BJ (cell line): ENCODE data around the gene DLG1. TPM values are rescaled to one million over a fixed set of nuclear protein-coding genes. Genes with fewer than 3 reads are reported as not detected.
"Not testable (repeated sequence)": the region's sequence is repeated elsewhere in the genome, so short reads cannot be mapped to it uniquely, and the experiment has no call there.

ENCODE experiments used
- CTCF ChIA-PET: fragments of 350-600 bp; formaldehyde crosslinking; extraction: SDS; loops from one replicate; lab custom pipeline; 2021; ENCODE audit warnings: antibody characterized with exemption, inconsistent platforms; lab: Yijun Ruan, JAX
- POLR2A ChIA-PET: fragments of 300-600 bp; sonication (Branson Sonifier 250); formaldehyde crosslinking; extraction: SDS; loops from one replicate; lab custom pipeline; 2021; ENCODE audit warnings: antibody characterized with exemption; lab: Charles Lee
- DNase-seq: peaks from one replicate; pipeline ENCODE4 v3.0.0-alpha.2; 2011; ENCODE audit warnings: low read depth
- H3K27me3 ChIP-seq: 2 replicates; pipeline ENCODE4 v1.6.0; 2011; ENCODE audit warnings: low read length; ENCODE audit not compliant: control insufficient read depth, insufficient read depth
- H3K36me3 ChIP-seq: 2 replicates; pipeline ENCODE4 v1.5.1; 2011; ENCODE audit warnings: low read length; ENCODE audit not compliant: control insufficient read depth, insufficient read depth
- H3K4me3 ChIP-seq: 2 replicates; pipeline ENCODE4 v1.5.1; 2011; ENCODE audit warnings: low read depth, mild to moderate bottlenecking, control low read depth, low read length
- CTCF ChIP-seq: IDR thresholded peaks from 2 replicates; pipeline ENCODE4 v1.5.1; 2011; ENCODE audit warnings: low read depth, mild to moderate bottlenecking, control low read depth, inconsistent platforms, low read length, moderate library complexity; ENCODE audit not compliant: insufficient read depth
- polyA plus RNA-seq: library from polyadenylated mRNA; depleted of rRNA; stranded (reverse); fragments of >200 nt; gene quantifications from 2 replicates; pipeline ENCODE4 v1.2.3, GENCODE V29; 2011

Gene DLG1
- polyA plus RNA-seq, 1 experiment = 40.4 TPM

- no peak for TF ChIP-seq CTCF
- Histone ChIP-seq H3K4me3 (no peak overlapping the region), H3K36me3 (no peaks in the 10 kb centered on the region), H3K27me3 (no peaks in the 10 kb centered on the region)
- ChIA-PET POLR2A (no interaction called here), CTCF (no interaction called here)
- DNase-seq = no peak
These were observed 86.1 kb downstream of the DLG1 start for GRCh38 chr3:197212290-197212689.

GRCh38 chr3:197211698-197212097 is 86.7 kb downstream of the DLG1 start:
- H3K36me3 ChIP-seq, H3K27me3 ChIP-seq, H3K4me3 ChIP-seq, POLR2A ChIA-PET, CTCF ChIA-PET, DNase-seq: not testable (repeated sequence)

- no peak for TF ChIP-seq CTCF
- ChIA-PET POLR2A (no interaction called here), CTCF (interaction anchor here (1.2 to 1.8 kb wide), 3 partner anchors 15 to 239 kb away, joined by 3 to 5 read pairs (median 3); no protein-coding TSS in a partner anchor)
- no peak overlapping the region for H3K4me3 ChIP-seq
- H3K27me3 ChIP-seq = no peaks in the 10 kb centered on the region
- no peak for DNase-seq
- no peaks in the 10 kb centered on the region for H3K36me3 ChIP-seq
These were observed 88.8 kb downstream of the DLG1 start for GRCh38 chr3:197209366-197210260.

DNA sequence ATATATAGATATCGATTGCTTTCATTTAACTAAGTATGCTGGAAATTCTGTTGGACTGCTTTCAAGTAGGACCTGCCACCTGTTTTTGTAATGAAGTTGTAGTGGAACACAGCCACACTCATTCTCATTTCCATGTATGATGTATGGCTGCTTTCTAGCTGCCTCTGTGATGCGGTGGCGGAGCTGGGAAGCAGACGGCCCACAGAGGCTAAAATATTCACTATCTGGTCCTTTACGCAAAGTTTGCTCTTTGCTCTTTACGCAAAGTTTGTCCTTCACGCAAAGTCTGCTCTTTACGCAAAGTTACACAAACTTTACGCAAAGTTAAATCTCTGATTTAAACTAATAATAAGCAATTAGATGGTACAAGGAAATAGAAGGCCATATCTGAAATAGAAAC is 91.5 kb downstream of the DLG1 start:
- Histone ChIP-seq H3K4me3 (no peak overlapping the region), H3K27me3 (no peaks in the 10 kb centered on the region), H3K36me3 (no peaks in the 10 kb centered on the region)
- ChIA-PET POLR2A (no interaction called here), CTCF (no interaction called here)
- TF ChIP-seq CTCF = no peak
- DNase-seq = no peak

DNA sequence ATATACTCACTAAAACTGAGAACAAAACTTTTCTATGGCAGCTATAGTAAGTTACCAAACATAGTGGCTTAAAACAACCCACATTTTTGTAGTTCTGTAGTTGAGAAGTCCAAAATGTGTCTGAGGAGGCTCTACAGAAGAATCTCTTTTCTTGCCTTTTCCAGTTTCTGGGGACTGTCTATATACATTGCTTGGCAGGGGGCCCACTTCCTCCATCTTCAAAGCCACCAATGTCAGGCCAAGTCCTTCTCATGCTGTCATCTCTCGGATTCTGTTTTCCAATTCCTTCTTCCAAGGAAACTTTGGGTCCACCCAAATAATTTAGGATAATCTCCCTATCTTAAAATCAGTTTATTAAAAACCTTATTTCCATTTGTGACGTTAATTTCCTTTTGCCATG is 92.7 kb downstream of the DLG1 start:
- DNase-seq = no peak
- Histone ChIP-seq H3K36me3 (no peaks in the 10 kb centered on the region), H3K27me3 (no peaks in the 10 kb centered on the region), H3K4me3 (no peak overlapping the region)
- CTCF ChIA-PET = interaction anchor here (0.6 kb wide), 2 partner anchors 17 to 166 kb away, joined by 3 read pairs; no protein-coding TSS in a partner anchor
- POLR2A ChIA-PET = no interaction called here
- no peak for TF ChIP-seq CTCF
